Stomach smooth muscle (tissue), 2 donors: Measurements from ENCODE around the gene NOB1.

ENCODE experiments used
- H3K27ac ChIP-seq: one replicate; pipeline ENCODE4 v1.7.0; 2013; ENCODE audit warnings: mild to moderate bottlenecking, low read length, inconsistent platforms
- H3K27me3 ChIP-seq, 2 donors: one replicate each; pipeline ENCODE4 v1.7.0; 2013; ENCODE audit warnings: low read length in 2 of 2; ENCODE audit not compliant: insufficient read depth in 2 of 2, control insufficient read depth in 1 of 2
- H3K36me3 ChIP-seq, 2 donors: one replicate each; pipeline ENCODE4 v1.7.0; 2013; ENCODE audit warnings: low read length in 2 of 2; ENCODE audit not compliant: control insufficient read depth in 2 of 2, insufficient read depth in 2 of 2
- H3K4me1 ChIP-seq: one replicate; pipeline ENCODE4 v1.7.0; 2013; ENCODE audit warnings: low read length; ENCODE audit not compliant: control insufficient read depth, insufficient read depth
- H3K4me3 ChIP-seq, 2 donors: one replicate each; pipeline ENCODE4 v1.7.0; 2013; ENCODE audit warnings: low read length in 2 of 2
- H3K9ac ChIP-seq, 2 donors: one replicate each; pipeline ENCODE4 v1.7.0; 2013; ENCODE audit warnings: low read length in 2 of 2, mild to moderate bottlenecking in 1 of 2
- H3K9me3 ChIP-seq, 2 donors: one replicate each; pipeline ENCODE4 v1.7.0; 2013; ENCODE audit warnings: low read length in 2 of 2; ENCODE audit not compliant: control insufficient read depth in 2 of 2
- donor health status: healthy.
- donor health status: Pancreatic carcinoma.

The NOB1 gene

DNA sequence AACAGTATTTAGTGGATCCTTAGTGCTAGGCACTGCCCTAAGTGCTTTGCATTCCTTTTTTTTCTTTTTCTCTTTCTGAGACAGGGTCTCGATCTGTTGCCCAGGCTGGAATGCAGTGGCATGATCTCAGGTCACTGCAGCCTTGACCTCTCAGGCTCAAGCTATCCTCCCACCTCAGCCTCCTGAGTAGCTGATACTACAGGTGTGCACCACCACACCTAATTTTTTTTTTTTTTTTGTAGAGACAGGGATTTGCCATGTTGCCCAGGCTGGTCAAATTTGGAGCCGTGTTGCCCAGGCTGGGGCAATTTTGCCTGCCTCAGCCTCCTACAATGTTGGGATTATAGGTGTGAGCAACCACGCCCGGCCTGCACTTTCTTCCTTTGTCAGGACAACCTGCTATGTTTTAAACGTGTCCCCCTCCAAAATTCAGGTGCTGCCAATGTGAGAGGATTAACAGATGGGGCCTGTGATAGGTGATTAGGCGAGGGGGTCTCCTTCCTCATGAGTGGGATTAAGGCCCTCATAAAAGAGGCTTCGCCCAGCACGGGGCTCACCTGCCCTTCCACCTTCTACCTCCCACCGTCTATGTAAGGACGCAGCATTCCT, 33.8 kb downstream of the NOB1 start:
- H3K9ac ChIP-seq, result no peak overlapping the region
- no peaks in the 10 kb centered on the region for H3K36me3 ChIP-seq
- H3K9me3 ChIP-seq, result no peaks in the 10 kb centered on the region
- no peak overlapping the region for H3K27ac ChIP-seq
- H3K4me3 ChIP-seq, result no peak overlapping the region
- peaks cover 8% of the 10 kb centered on the region for H3K4me1 ChIP-seq
- H3K27me3 ChIP-seq, result no peaks in the 10 kb centered on the region

DNA sequence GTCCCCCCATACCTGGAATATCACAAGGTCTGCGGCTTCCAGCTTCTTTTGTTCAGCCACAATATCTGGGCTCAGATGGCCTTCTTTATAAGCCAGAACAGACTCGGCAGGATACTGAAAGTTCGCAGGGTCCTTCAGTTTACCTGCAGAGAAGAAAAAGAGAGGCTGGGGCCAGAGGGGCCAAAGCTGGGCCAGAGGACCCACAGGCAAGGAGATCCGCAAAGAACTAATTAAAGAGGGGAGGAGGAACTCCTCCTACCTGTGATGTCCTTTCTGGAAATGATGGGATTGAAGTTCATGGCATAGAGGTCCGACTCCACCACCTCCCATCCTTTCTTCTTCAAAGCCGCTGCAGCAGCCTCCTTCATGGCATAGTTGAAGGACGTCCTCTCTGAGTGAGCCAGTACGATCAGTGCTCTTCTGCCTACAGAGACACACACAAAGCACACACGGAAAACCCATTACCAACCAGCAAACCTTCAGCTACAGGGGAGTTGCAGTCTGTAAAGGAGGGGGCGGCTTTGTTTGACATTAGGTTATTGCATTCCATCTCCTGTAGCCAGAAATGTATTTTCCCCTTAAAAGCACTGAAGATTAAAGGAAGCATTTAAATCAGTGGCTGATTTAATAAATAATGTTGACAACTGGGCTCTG, 36.5 kb downstream of the NOB1 start:
- Histone ChIP-seq H3K27ac (no peak overlapping the region), H3K27me3 (no peaks in the 10 kb centered on the region), H3K4me3 (no peak overlapping the region), H3K36me3 (peaks cover 3% of the 10 kb centered on the region in 2 donors), H3K9me3 (no peaks in the 10 kb centered on the region), H3K9ac (no peak overlapping the region), H3K4me1 (no peaks in the 10 kb centered on the region)

DNA sequence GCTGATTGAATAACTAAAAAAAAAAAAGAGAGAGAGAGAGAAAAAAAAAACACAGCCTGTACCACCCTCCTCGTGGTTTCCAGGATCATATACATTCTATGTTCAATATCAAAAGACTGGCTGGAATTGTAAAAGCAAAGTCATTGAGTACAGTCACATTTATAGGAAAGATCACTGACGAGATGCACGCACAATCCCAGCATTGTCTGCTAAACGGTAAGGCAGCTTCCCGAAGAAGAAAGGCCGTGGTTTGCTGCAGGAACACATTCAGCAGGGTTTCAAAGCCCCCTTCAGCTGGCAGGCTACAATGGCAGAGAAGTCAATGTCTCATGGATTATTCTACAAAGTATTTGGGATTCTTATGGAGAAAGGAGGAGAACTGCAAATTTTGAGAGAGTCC, 37.7 kb downstream of the NOB1 start:
- Histone ChIP-seq H3K9me3 (no peaks in the 10 kb centered on the region), H3K9ac (no peak overlapping the region), H3K27ac (no peak overlapping the region), H3K27me3 (no peaks in the 10 kb centered on the region), H3K36me3 (peaks cover 8% of the 10 kb centered on the region in 2 donors), H3K4me3 (no peak overlapping the region), H3K4me1 (no peaks in the 10 kb centered on the region)

DNA sequence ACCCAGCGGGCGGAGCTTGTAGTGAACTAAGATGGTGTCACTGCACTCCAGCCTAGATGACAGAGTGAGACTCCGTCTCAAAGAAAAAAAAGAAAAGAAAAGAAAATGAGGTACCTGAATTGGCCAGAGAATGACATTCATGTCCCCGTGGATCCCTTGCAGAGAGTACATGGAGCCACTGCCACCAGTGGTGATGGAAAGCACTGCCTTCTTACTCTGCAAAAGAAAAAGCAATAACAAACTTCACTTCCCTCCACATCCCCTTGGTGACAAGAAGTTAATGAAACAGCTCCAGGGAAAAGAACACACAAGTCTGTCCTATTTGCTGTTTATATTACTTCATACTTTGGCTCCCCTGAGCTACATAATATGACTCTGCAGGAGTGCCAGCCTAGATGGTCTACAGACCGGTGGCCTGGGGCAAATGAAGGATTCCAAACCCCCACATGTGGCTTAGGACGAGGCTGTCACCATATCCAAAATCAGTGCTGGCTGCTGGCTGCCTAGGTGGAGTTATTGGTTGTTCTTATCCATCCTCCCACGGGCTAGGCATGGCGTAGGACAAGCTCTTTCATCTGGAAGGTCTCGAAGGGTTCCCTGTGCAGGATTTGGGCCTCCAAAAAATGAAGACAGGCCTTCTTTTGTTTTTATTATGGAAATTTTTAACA, 41.7 kb downstream of the NOB1 start:
- Histone ChIP-seq H3K4me3 (no peak overlapping the region), H3K27me3 (no peaks in the 10 kb centered on the region), H3K27ac (no peak overlapping the region), H3K36me3 (peaks cover 8 to 12% of the 10 kb centered on the region in 2 donors), H3K9ac (no peak overlapping the region), H3K9me3 (no peaks in the 10 kb centered on the region), H3K4me1 (peaks cover 2% of the 10 kb centered on the region)

DNA sequence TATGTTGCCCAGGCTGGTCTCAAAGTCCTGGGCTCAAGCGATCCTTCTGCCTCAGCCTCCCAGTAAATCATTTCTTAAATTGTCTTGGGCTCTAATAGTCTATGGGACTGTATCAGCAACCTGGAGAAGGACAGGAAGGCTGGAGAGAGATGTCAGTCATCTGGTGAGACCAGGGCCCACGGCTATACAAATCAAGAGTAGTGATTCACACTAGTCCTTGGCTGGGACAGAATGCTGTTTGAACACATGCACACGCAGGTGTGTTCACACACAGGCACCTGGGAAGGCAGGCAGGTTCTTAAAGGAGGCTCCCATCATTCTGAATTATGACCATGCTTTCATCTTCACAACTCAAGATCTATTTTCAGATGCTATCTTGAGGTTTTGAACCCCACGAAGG, 42.4 kb downstream of the NOB1 start:
- Histone ChIP-seq H3K9me3 (no peaks in the 10 kb centered on the region), H3K9ac (no peak overlapping the region), H3K27me3 (no peaks in the 10 kb centered on the region), H3K4me1 (peaks cover 2% of the 10 kb centered on the region), H3K4me3 (no peak overlapping the region), H3K36me3 (peaks cover 8 to 17% of the 10 kb centered on the region in 2 donors), H3K27ac (no peak overlapping the region)

DNA sequence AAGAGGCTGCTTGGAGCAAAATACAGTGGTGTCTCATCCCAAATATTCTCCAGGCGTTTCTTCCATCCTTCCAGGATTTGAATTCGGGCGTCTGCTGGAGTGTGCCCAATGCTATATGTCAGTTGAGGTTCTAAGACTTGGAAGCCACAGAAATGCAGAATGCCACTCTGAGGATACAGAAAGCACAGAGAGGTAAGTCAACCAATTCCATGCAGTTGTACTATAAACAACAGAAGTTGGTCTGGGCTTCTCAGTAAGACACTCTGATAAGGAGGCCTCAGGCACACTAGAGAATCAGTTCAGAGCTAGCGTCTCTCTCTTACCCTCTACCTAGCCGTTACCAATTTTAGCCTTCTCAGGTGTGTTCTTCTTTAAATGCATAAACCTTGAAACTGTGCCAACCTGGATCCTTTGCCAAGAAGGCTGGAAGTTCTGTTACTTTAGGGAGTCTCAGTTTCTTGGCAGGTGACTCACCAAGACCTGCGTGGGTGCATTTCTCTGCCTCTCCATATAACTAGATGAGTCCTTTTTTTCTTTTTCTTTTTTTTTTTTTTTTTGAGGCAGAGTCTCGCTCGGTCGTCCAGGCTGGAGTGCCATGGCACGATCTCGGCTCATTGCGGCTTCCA, 43.5 kb downstream of the NOB1 start:
- Histone ChIP-seq H3K4me3 (no peak overlapping the region), H3K36me3 (peaks cover 8 to 17% of the 10 kb centered on the region in 2 donors), H3K9me3 (no peaks in the 10 kb centered on the region), H3K27ac (no peak overlapping the region), H3K9ac (no peak overlapping the region), H3K27me3 (no peaks in the 10 kb centered on the region), H3K4me1 (peaks cover 2% of the 10 kb centered on the region)

DNA sequence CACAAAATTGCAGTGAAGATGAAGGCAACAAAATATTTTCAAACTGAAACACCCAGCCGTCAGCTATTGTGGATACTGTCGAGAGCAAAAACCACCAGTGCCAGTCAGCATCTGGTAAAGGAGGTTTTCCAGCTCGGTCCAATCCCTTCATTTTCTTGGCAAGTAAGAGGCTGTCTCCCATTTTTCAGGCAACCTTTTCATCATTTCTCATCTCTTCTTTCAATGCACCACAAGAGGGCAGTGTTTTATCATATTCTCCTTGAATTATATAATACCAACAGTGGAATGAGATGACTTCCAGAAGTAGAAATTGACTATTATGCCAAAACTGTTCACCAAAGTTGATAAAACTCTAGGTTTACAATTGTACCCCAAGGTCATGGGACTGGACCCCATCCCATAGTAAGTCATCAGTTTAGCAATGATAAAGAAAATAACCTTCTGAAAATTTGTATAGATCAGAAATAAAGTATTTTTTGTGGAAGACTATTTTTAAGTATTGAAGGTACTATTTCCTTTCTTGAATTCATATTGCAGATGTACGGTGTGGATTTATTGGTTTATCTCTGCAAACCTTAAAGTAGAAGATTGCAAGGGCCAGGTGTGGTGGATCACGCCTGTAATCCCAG, 45.2 kb downstream of the NOB1 start:
- peak overlapping the region; percentile 18 for H3K27ac ChIP-seq
- H3K9ac ChIP-seq, result no peak overlapping the region
- H3K9me3 ChIP-seq, result no peaks in the 10 kb centered on the region
- no peak overlapping the region for H3K4me3 ChIP-seq
- H3K4me1 ChIP-seq, result peaks cover 2% of the 10 kb centered on the region
- H3K36me3 ChIP-seq, result peaks cover 5 to 14% of the 10 kb centered on the region in 2 donors
- no peaks in the 10 kb centered on the region for H3K27me3 ChIP-seq

DNA sequence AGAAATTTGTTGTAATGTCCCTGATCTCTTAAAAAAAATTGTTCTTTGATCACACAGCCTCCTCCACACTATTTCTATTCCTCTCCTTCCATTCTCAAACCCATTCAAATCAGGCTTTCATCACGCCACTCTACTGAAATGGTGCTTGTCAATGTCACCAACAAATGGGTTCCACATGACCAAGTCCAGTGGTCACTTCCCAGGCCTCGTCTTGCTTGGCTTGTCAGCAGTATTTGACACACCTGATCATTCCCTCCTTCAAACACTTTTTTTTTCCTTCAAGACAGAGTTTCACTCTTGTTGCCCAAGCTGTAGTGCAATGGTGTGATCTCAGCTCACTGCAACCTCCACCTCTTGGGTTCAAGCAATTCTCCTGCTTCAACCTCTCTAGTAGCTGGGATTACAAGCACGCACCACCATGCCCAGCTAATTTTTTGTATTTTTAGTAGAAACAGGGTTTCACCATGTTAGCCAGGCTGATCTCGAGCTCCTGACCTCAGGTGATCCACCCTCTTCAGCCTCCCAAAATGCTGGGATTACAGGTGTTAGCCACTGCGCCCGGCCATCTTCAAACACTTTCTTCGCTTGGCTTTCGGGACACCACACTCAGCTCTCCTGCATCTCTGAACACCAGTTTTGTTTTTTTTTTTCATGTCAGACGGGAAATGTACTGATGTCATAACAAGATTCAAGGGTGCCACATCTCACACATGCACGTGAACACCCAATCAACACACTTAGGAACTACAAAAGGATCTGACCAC, 46.6 kb downstream of the NOB1 start:
- H3K9me3 ChIP-seq, result no peaks in the 10 kb centered on the region
- no peak overlapping the region for H3K9ac ChIP-seq
- no peak overlapping the region for H3K4me3 ChIP-seq
- H3K27ac ChIP-seq, result no peak overlapping the region
- H3K4me1 ChIP-seq, result peaks cover 2% of the 10 kb centered on the region
- H3K36me3 ChIP-seq, result peaks cover 8 to 13% of the 10 kb centered on the region in 2 donors
- H3K27me3 ChIP-seq, result no peaks in the 10 kb centered on the region

DNA sequence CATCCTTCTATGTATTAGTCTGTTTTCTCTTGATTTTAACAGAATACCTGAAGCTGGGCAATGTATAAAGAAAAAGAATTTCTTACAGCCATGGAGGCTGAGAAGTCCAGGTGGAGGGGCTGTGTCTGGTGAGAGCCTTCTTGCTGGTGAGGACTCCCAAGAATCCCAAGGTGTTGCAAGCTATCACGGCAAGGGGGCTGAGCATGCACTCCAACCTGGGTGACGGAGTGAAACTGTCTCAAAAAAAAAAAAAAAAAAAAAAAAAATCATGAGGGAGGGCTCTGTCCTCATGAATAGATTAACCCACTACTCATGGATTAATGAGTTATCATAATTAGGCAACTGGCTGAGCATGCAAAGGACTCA, 47.8 kb downstream of the NOB1 start:
- Histone ChIP-seq H3K9ac (no peak overlapping the region), H3K27ac (no peak overlapping the region), H3K9me3 (no peaks in the 10 kb centered on the region), H3K27me3 (no peaks in the 10 kb centered on the region), H3K4me3 (no peak overlapping the region), H3K36me3 (peaks cover 6 to 9% of the 10 kb centered on the region in 2 donors), H3K4me1 (peaks cover 2% of the 10 kb centered on the region)
